WTC11 (cell line): ENCODE data around the gene NSF. TPM values are rescaled to one million over a fixed set of nuclear protein-coding genes. Genes with fewer than 3 reads are reported as not detected.
"Not testable (repeated sequence)": the region's sequence is repeated elsewhere in the genome, so short reads cannot be mapped to it uniquely, and the experiment has no call there.

ENCODE experiments used
- ATAC-seq: fragments of 200-7000 bp; cut with Tn5 transposase; 2 replicates; pipeline ENCODE4 v1.10.0; 2021; ENCODE audit warnings: mild to moderate bottlenecking, moderate library complexity
- CTCF ChIA-PET: fragments of 300-600 bp; sonication (Branson Sonifier 250); formaldehyde crosslinking; loops from one replicate; lab custom pipeline; 2021; ENCODE audit warnings: antibody characterized with exemption; lab: Charles Lee
- POLR2A ChIA-PET: fragments of 350-600 bp; sonication (Branson Sonifier 250); formaldehyde crosslinking; loops from one replicate; lab custom pipeline; 2021; ENCODE audit warnings: antibody characterized with exemption; lab: Charles Lee
- DNase-seq: peaks from one replicate; pipeline ENCODE4 v3.0.0; 2021; ENCODE audit warnings: low spot score
- H3K27ac Mint-ChIP-seq: 2 replicates; pipeline ENCODE4 v1.8.0; 2021; ENCODE audit warnings: mixed read lengths
- H3K27me3 Mint-ChIP-seq: 2 replicates; pipeline ENCODE4 v1.8.0; 2021; ENCODE audit warnings: low read depth, mild to moderate bottlenecking, moderate library complexity, mixed read lengths
- H3K36me3 Mint-ChIP-seq: 2 replicates; pipeline ENCODE4 v1.8.0; 2021; ENCODE audit warnings: mixed read lengths
- H3K4me1 Mint-ChIP-seq: 2 replicates; pipeline ENCODE4 v1.8.0; 2022; ENCODE audit warnings: mixed read lengths
- H3K4me3 Mint-ChIP-seq: 2 replicates; pipeline ENCODE4 v1.8.0; 2021; ENCODE audit warnings: mild to moderate bottlenecking, moderate library complexity, mixed read lengths
- H3K9me3 Mint-ChIP-seq: 2 replicates; pipeline ENCODE4 v1.8.0; 2021; ENCODE audit warnings: mixed read lengths
- ATF2 ChIP-seq: sonication (generic); formaldehyde crosslinking; IDR thresholded peaks from 2 replicates; pipeline ENCODE4 v1.8.1; 2022; ENCODE audit warnings: low read depth, missing genetic modification reagents, borderline replicate concordance
- CREM ChIP-seq: sonication (generic); formaldehyde crosslinking; IDR thresholded peaks from 2 replicates; pipeline ENCODE4 v1.8.1; 2022; ENCODE audit warnings: mild to moderate bottlenecking, missing genetic modification reagents, moderate library complexity
- ELF4 ChIP-seq: sonication (generic); formaldehyde crosslinking; IDR thresholded peaks from 2 replicates; pipeline ENCODE4 v1.8.1; 2022; ENCODE audit warnings: low read depth, mild to moderate bottlenecking, moderate library complexity, missing genetic modification reagents
- FOXJ3 ChIP-seq: sonication (generic); formaldehyde crosslinking; IDR thresholded peaks from 2 replicates; pipeline ENCODE4 v1.9.0; 2021; ENCODE audit warnings: missing genetic modification reagents, mild to moderate bottlenecking, borderline replicate concordance
- FOXP1 ChIP-seq: sonication (generic); formaldehyde crosslinking; IDR thresholded peaks from 2 replicates; pipeline ENCODE4 v1.8.0; 2022; ENCODE audit warnings: missing genetic modification reagents, mild to moderate bottlenecking, moderate library complexity, borderline replicate concordance
- MAX ChIP-seq: sonication (generic); formaldehyde crosslinking; IDR thresholded peaks from 2 replicates; pipeline ENCODE4 v1.8.0; 2022; ENCODE audit warnings: mild to moderate bottlenecking, missing genetic modification reagents
- NFE2L1 ChIP-seq: sonication (generic); formaldehyde crosslinking; IDR thresholded peaks from 2 replicates; pipeline ENCODE4 v1.8.1; 2023; ENCODE audit warnings: missing genetic modification reagents
- RORB ChIP-seq: fragments of 250-450 bp; sonication (Bioruptor Pico); IDR thresholded peaks from 2 replicates; pipeline ENCODE4 v1.9.0; 2021; ENCODE audit warnings: mild to moderate bottlenecking
- SMAD3 ChIP-seq: sonication (generic); formaldehyde crosslinking; IDR thresholded peaks from 2 replicates; pipeline ENCODE4 v1.8.0; 2022; ENCODE audit warnings: missing genetic modification reagents, mild to moderate bottlenecking, borderline replicate concordance
- ZBTB21 ChIP-seq: sonication (generic); formaldehyde crosslinking; IDR thresholded peaks from 2 replicates; pipeline ENCODE4 v1.8.1; 2023; ENCODE audit warnings: mild to moderate bottlenecking, missing genetic modification reagents, borderline replicate concordance
- ZMAT4 ChIP-seq: fragments of 250-450 bp; sonication (Bioruptor Pico); IDR thresholded peaks from 2 replicates; pipeline ENCODE4 v1.9.0; 2021; ENCODE audit warnings: mild to moderate bottlenecking
- ZNF138 ChIP-seq: sonication (generic); formaldehyde crosslinking; conservative IDR thresholded peaks from 2 replicates; pipeline ENCODE4 v1.8.1; 2022; ENCODE audit warnings: mild to moderate bottlenecking, moderate library complexity, missing genetic modification reagents
- ZNF219 ChIP-seq: sonication (generic); formaldehyde crosslinking; IDR thresholded peaks from 2 replicates; pipeline ENCODE4 v1.8.0; 2023; ENCODE audit warnings: missing genetic modification reagents, mild to moderate bottlenecking, borderline replicate concordance
- ZNF281 ChIP-seq: sonication (generic); formaldehyde crosslinking; IDR thresholded peaks from 2 replicates; pipeline ENCODE4 v1.8.0; 2023; ENCODE audit warnings: mild to moderate bottlenecking, missing genetic modification reagents
- ZNF512 ChIP-seq: sonication (generic); formaldehyde crosslinking; IDR thresholded peaks from 2 replicates; pipeline ENCODE4 v1.8.1; 2022; ENCODE audit warnings: missing genetic modification reagents, borderline replicate concordance
- ZNF532 ChIP-seq: fragments of 250-450 bp; sonication (Bioruptor Pico); IDR thresholded peaks from 2 replicates; pipeline ENCODE4 v1.9.0; 2021; ENCODE audit warnings: mild to moderate bottlenecking, borderline replicate concordance
- ZNF671 ChIP-seq: fragments of 250-450 bp; sonication (Bioruptor Pico); IDR thresholded peaks from 2 replicates; pipeline ENCODE4 v1.8.0; 2021; ENCODE audit warnings: mild to moderate bottlenecking
- total RNA-seq: library from RNA; stranded (reverse); gene quantifications from 3 replicates; pipeline ENCODE4 v1.2.3, GENCODE V29; 2021

NSF gene
- total RNA-seq, 1 experiment from 2014 or later: 23.0 TPM

- no peak for TF ChIP-seq ZNF532 (CRISPR knock-in tag)
- no peak for TF ChIP-seq ZNF219 (CRISPR knock-in tag)
- TF ChIP-seq MAX: no peak
- TF ChIP-seq ZNF512 (CRISPR knock-in tag): no peak
- TF ChIP-seq ZNF138 (CRISPR knock-in tag): no peak
- TF ChIP-seq ELF4: no peak
- TF ChIP-seq ATF2 (CRISPR knock-in tag): no peak
- no peak for TF ChIP-seq FOXJ3 (CRISPR knock-in tag)
- TF ChIP-seq ZMAT4: no peak
- TF ChIP-seq ZNF671: no peak
These were observed 201.1 kb downstream of the NSF start (continued) for GRCh38 chr17:46791531-46791930.

GRCh38 chr17:46792071-46792470 lies 201.6 kb downstream of the NSF start:
- Mint-ChIP-seq H3K4me1 (peaks cover 30% of the 10 kb centered on the region), H3K27me3 (peaks cover 43% of the 10 kb centered on the region), H3K9me3 (peaks cover 11% of the 10 kb centered on the region), H3K36me3 (peaks cover 13% of the 10 kb centered on the region), H3K27ac (no peak overlapping the region), H3K4me3 (no peak overlapping the region)
- DNase-seq (no peak), ATAC-seq (no peak)
- CTCF ChIA-PET: no interaction called here
- POLR2A ChIA-PET: no interaction called here
- TF ChIP-seq RORB (no peak), ZBTB21 (CRISPR knock-in tag) (no peak), FOXP1 (CRISPR knock-in tag) (no peak), NFE2L1 (CRISPR knock-in tag) (no peak), ZNF281 (CRISPR knock-in tag) (no peak), SMAD3 (CRISPR knock-in tag) (no peak), CREM (CRISPR knock-in tag) (no peak)

- Mint-ChIP-seq H3K27me3 (peaks cover 43% of the 10 kb centered on the region), H3K36me3 (peaks cover 13% of the 10 kb centered on the region), H3K4me1 (peaks cover 33% of the 10 kb centered on the region), H3K9me3 (peaks cover 11% of the 10 kb centered on the region)
- DNase-seq, CTCF ChIA-PET, ATAC-seq, H3K27ac Mint-ChIP-seq, H3K4me3 Mint-ChIP-seq: not testable (repeated sequence)
- POLR2A ChIA-PET: interaction anchor here (1.3 kb wide), 1 partner anchor 40 kb away, joined by 3 read pairs; no protein-coding TSS in a partner anchor
These were observed 202.6 kb downstream of the NSF start for GRCh38 chr17:46793023-46793422.
